Neuron (in vitro differentiated cells): ENCODE measurements around the gene ZNF32.
A peak's percentile ranks its signal among the peaks of the same experiment; 100 is the strongest.

Source experiments
- H2AFZ ChIP-seq: one replicate; pipeline ENCODE4 v1.6.1; 2013; ENCODE audit warnings: low read depth, mild to moderate bottlenecking, inconsistent platforms, low read length, moderate library complexity
- H3K27me3 ChIP-seq: one replicate; pipeline ENCODE4 v1.6.1; 2013; ENCODE audit warnings: low read length; ENCODE audit not compliant: insufficient read depth
- H3K36me3 ChIP-seq: one replicate; pipeline ENCODE4 v1.6.1; 2013; ENCODE audit warnings: low read length; ENCODE audit not compliant: insufficient read depth
- H3K4me1 ChIP-seq: one replicate; pipeline ENCODE4 v1.6.1; 2013; ENCODE audit warnings: low read length; ENCODE audit not compliant: insufficient read depth
- H3K4me3 ChIP-seq: 2 replicates; pipeline ENCODE4 v1.5.1; 2013; ENCODE audit warnings: mild to moderate bottlenecking, low read length, moderate library complexity
- H3K9me3 ChIP-seq: one replicate; pipeline ENCODE4 v1.6.1; 2013; ENCODE audit warnings: low read length

The ZNF32 gene, protein sequence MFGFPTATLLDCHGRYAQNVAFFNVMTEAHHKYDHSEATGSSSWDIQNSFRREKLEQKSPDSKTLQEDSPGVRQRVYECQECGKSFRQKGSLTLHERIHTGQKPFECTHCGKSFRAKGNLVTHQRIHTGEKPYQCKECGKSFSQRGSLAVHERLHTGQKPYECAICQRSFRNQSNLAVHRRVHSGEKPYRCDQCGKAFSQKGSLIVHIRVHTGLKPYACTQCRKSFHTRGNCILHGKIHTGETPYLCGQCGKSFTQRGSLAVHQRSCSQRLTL

DNA sequence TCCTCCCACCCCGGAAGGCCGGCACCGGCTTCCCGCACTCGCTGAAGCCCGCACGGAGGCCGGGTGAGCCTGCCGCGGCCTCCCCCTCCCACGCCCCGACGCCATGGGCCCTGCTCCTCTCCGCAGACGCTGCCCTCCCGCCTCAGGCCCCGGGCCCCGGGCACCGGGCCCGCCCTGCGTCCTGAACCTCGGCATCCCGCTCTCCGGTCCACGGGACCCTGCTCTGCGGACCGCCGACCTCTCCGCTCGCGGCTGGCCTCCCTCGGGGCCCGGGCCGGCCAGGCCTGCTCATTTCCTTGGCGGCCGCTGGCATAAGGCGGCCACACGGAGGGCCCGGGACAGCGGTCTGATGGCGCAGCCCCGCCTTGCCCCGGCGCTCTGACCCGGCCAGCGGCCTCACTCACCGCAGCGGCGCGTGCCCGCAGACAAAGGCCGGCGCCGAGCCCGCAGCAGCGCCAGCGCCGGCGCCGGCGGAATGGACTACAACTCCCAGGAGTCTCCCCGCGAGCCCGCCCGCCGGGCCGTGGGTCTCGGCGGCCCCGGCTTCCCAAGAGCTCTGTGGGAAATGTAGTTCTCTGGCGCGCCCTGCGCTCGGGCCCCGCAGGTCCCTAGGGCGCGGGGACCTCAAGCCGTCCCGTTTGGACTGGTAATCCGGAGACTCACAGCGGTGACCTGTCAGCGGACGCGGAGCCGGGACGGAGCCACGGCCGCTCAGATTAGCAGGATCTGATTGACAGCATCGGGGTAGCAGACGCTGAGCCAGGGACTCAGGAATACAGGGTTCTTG lies at the start of gene ZNF32:
Gene ZNF32, minus strand, starts transcription at position 484 of the 787 bp plus-strand sequence. CDS start 2,748 bp downstream, outside the sequence.
- peaks cover 2% of the 10 kb centered on the region for H3K27me3 ChIP-seq
- peaks cover 32% of the 10 kb centered on the region for H3K36me3 ChIP-seq
- H3K4me1 ChIP-seq = peaks cover 7% of the 10 kb centered on the region
- peaks cover 41% of the 10 kb centered on the region for H3K9me3 ChIP-seq
- H2AFZ ChIP-seq = peak within 1 kb of the TSS; percentile 96
- peak within 1 kb of the TSS; percentile 73 for H3K4me3 ChIP-seq

GRCh38 chr10:43698156-43698555 lies 49.5 kb upstream of the ZNF32 start:
- peaks cover 6% of the 10 kb centered on the region for H3K27me3 ChIP-seq
- H3K36me3 ChIP-seq = no peaks in the 10 kb centered on the region
- no peaks in the 10 kb centered on the region for H3K4me1 ChIP-seq
- no peak overlapping the region for H3K4me3 ChIP-seq
- H2AFZ ChIP-seq = no peak overlapping the region
- no peaks in the 10 kb centered on the region for H3K9me3 ChIP-seq

DNA sequence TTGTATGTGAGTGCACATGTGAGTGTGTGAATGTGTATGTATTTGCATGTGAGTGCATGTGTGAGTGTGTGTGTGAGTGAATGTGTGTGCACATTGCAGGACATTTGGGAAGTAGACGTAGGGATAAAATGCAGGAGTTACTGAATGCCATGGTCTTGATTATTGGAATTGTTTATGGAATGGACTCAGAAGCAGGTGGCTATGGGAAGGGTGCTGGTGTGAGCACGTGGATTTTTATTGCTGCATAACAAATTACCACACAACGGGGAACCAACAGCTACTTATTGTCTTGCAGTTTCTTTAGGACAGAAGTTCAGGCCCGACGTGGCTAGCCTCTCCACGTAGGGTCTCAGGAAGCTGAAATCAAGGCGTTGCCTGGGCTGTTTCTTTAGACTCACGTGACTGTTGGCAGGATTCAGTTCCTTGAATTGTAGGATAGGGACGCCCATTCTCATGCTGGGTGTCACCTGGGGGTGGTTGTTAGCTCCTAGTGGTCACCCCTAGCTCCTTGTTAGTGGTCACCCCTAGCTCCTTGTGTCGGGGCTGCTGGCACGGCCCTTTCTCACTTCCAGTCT lies 48.3 kb upstream of the ZNF32 start:
- Histone ChIP-seq H3K4me3 (no peak overlapping the region), H3K36me3 (no peaks in the 10 kb centered on the region), H2AFZ (no peak overlapping the region), H3K4me1 (no peaks in the 10 kb centered on the region), H3K9me3 (no peaks in the 10 kb centered on the region), H3K27me3 (peaks cover 18% of the 10 kb centered on the region)

GRCh38 chr10:43695730-43696129 lies 47.0 kb upstream of the ZNF32 start:
- Histone ChIP-seq H3K36me3 (no peaks in the 10 kb centered on the region), H2AFZ (no peak overlapping the region), H3K4me1 (no peaks in the 10 kb centered on the region), H3K27me3 (peaks cover 26% of the 10 kb centered on the region), H3K9me3 (no peaks in the 10 kb centered on the region), H3K4me3 (no peak overlapping the region)

- H3K4me3 ChIP-seq = no peak overlapping the region
- no peaks in the 10 kb centered on the region for H3K9me3 ChIP-seq
- H3K27me3 ChIP-seq = peaks cover 26% of the 10 kb centered on the region
These were observed 46.6 kb upstream of the ZNF32 start for GRCh38 chr10:43695321-43695720.

GRCh38 chr10:43694526-43694925 lies 45.8 kb upstream of the ZNF32 start:
- H3K27me3 ChIP-seq = peaks cover 26% of the 10 kb centered on the region
- H3K4me3 ChIP-seq = no peak overlapping the region
- no peaks in the 10 kb centered on the region for H3K9me3 ChIP-seq
- H2AFZ ChIP-seq = no peak overlapping the region
- H3K36me3 ChIP-seq = no peaks in the 10 kb centered on the region
- H3K4me1 ChIP-seq = no peaks in the 10 kb centered on the region

More at GRCh38 chr10:43695321-43695720, 46.6 kb upstream of the ZNF32 start:
- H3K36me3 ChIP-seq = no peaks in the 10 kb centered on the region
- H2AFZ ChIP-seq = no peak overlapping the region
- H3K4me1 ChIP-seq = no peaks in the 10 kb centered on the region

GRCh38 chr10:43693602-43694001 lies 44.9 kb upstream of the ZNF32 start:
- H3K27me3 ChIP-seq = peaks cover 26% of the 10 kb centered on the region
- no peak overlapping the region for H3K4me3 ChIP-seq
- no peak overlapping the region for H2AFZ ChIP-seq
- H3K36me3 ChIP-seq = no peaks in the 10 kb centered on the region
- no peaks in the 10 kb centered on the region for H3K9me3 ChIP-seq
- no peaks in the 10 kb centered on the region for H3K4me1 ChIP-seq

- no peak overlapping the region for H2AFZ ChIP-seq
- no peaks in the 10 kb centered on the region for H3K36me3 ChIP-seq
- no peaks in the 10 kb centered on the region for H3K9me3 ChIP-seq
- H3K4me3 ChIP-seq = no peak overlapping the region
- H3K4me1 ChIP-seq = no peaks in the 10 kb centered on the region
- peaks cover 26% of the 10 kb centered on the region for H3K27me3 ChIP-seq
These were observed 43.6 kb upstream of the ZNF32 start for GRCh38 chr10:43692051-43692825.

- H3K36me3 ChIP-seq = no peaks in the 10 kb centered on the region
- peaks cover 26% of the 10 kb centered on the region for H3K27me3 ChIP-seq
- no peaks in the 10 kb centered on the region for H3K9me3 ChIP-seq
- H3K4me3 ChIP-seq = no peak overlapping the region
- H3K4me1 ChIP-seq = no peaks in the 10 kb centered on the region
- H2AFZ ChIP-seq = no peak overlapping the region
These were observed 42.8 kb upstream of the ZNF32 start for GRCh38 chr10:43691485-43691884.

DNA sequence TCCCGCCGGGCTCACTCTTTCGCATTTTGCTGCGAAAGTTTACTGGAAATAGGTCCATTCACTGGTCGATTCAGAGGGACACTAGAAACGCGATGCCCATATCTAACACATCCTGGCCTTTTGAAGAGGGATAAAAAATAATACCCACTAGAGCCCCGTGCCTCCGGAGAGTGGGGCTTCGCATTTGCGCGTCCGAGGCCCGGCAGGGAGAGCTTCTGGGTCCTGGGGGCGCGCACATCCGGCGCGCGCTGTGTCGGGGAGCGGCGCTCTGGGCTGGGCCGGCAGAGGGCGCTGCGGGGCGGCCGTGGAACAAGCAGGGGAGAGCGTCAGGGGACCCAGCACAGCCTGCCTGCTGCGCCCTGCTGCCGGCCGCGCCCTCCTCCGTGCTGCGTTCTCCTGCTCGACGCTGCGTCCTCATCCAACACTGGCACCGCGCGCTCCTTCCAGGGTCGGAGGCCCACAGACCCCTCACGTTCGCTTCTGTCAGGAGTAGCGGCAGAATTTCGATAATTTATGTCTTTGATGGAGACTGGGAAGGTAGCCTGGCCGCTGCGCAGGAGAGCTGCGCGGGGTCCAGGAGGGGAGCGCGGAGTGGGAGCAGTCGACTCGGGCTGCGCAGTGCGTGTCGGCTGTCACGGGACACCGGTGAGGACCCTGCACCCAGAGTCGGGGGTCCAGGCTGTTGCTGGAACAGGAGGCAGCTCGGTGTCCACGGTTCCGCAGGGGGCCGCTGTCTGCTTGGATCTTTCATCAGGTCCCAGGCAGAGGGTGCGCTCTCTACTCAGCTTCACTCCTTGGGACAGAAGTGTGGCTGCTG lies 41.5 kb upstream of the ZNF32 start:
- H3K36me3 ChIP-seq = no peaks in the 10 kb centered on the region
- peak overlapping the region; percentile 84 for H2AFZ ChIP-seq
- H3K9me3 ChIP-seq = no peaks in the 10 kb centered on the region
- peak overlapping the region; percentile 41 for H3K4me3 ChIP-seq
- H3K4me1 ChIP-seq = no peaks in the 10 kb centered on the region
- H3K27me3 ChIP-seq = peaks cover 22% of the 10 kb centered on the region

DNA sequence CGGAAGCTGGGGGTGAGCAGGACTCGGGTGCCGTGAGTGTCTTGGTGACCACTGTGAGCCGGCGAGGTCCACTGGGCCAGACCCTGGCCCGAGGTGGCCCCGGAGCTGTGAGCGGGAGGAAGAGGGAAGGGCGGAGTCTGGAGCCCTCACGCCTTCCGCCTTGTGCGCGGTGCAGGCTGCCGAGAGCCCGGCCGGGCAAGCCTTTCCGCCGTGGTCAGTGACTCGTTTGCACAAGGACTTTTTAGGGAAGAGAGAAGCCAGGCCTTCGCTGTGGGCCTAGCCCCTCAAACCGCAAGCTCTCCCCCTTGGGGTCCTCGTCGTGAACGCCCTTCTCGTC lies 40.9 kb upstream of the ZNF32 start:
- Histone ChIP-seq H3K36me3 (no peaks in the 10 kb centered on the region), H3K27me3 (peaks cover 22% of the 10 kb centered on the region), H3K4me3 (peak overlapping the region; percentile 41), H3K4me1 (no peaks in the 10 kb centered on the region), H2AFZ (peak overlapping the region; percentile 84), H3K9me3 (no peaks in the 10 kb centered on the region)

GRCh38 chr10:43689007-43689491 lies 40.4 kb upstream of the ZNF32 start:
- no peak overlapping the region for H2AFZ ChIP-seq
- H3K9me3 ChIP-seq = no peaks in the 10 kb centered on the region
- H3K36me3 ChIP-seq = no peaks in the 10 kb centered on the region
- peaks cover 22% of the 10 kb centered on the region for H3K27me3 ChIP-seq
- H3K4me1 ChIP-seq = no peaks in the 10 kb centered on the region
- H3K4me3 ChIP-seq = no peak overlapping the region
